Gastrocnemius medialis (tissue), 4 donors: Measurements from ENCODE around the gene PGAP3. TPM values are rescaled to one million over a fixed set of nuclear protein-coding genes. Genes with fewer than 3 reads are reported as not detected.
"Not testable (repeated sequence)": the region's sequence is repeated elsewhere in the genome, so short reads cannot be mapped to it uniquely, and the experiment has no call there.

Experiments
- ATAC-seq, 2 donors: fragments of 150-250 bp; one replicate each; pipeline ENCODE4 v1.9.1; 2016
- DNase-seq, 2 donors: peaks; one replicate each; pipeline ENCODE4 v3.0.0-alpha.2; 2019
- H3K27ac ChIP-seq, 4 donors: fragments of 200-600 bp; sonication (generic); 1 replicate in 1 of 4; 2 replicates in 3 of 4; pipeline ENCODE4 v1.5.1; 2016 to 2018; ENCODE audit warnings: mild to moderate bottlenecking in 2 of 4, moderate library complexity in 1 of 4
- H3K27me3 ChIP-seq, 3 donors: fragments of 200-600 bp; sonication (generic) in 2 of 3; 1 replicate in 1 of 3; 2 replicates in 2 of 3; pipeline versions ENCODE4 v1.5.1 to v1.6.0; 2016 to 2019; ENCODE audit warnings: mild to moderate bottlenecking in 1 of 3, moderate library complexity in 1 of 3
- H3K36me3 ChIP-seq, 2 donors: fragments of 200-600 bp; sonication (generic) in 1 of 2; one replicate each; pipeline ENCODE4 v1.5.1; 2017 to 2018
- H3K4me1 ChIP-seq, 2 donors: fragments of 200-600 bp; sonication (generic) in 1 of 2; one replicate each; pipeline ENCODE4 v1.5.1; 2016 to 2017; ENCODE audit warnings: mild to moderate bottlenecking in 2 of 2
- H3K4me3 ChIP-seq, 4 donors: fragments of 200-600 bp; sonication (generic) in 3 of 4; 1 replicate in 1 of 4; 2 replicates in 3 of 4; pipeline ENCODE4 v1.5.1; 2016 to 2019; ENCODE audit warnings: mild to moderate bottlenecking in 2 of 4
- H3K9me3 ChIP-seq, 3 donors: fragments of 200-600 bp; sonication (generic) in 2 of 3; 1 replicate in 1 of 3; 2 replicates in 2 of 3; pipeline ENCODE4 v1.5.1; 2016 to 2019
- CTCF ChIP-seq, 5 experiments: fragments of 450-650 bp in 3 of 5; fragments of 200-600 bp in 2 of 5; sonication (generic) in 2 of 5; IDR thresholded peaks in 4 of 5; conservative IDR thresholded peaks in 1 of 5; 1 replicate in 4 of 5; 2 replicates in 1 of 5; pipeline ENCODE4 v1.5.1; 2016 to 2019; ENCODE audit warnings: antibody characterized with exemption in 5 of 5, mild to moderate bottlenecking in 3 of 5, moderate library complexity in 3 of 5
- POLR2A ChIP-seq, 2 donors: fragments of 450-650 bp; IDR thresholded peaks; one replicate each; pipeline ENCODE4 v1.6.1; 2017; ENCODE audit warnings: antibody characterized with exemption in 2 of 2, mild to moderate bottlenecking in 2 of 2, moderate library complexity in 2 of 2
- in situ Hi-C, 4 donors: fragments of 200-750 bp; cut with MboI; loops; one replicate each; pipeline versions ENCODE4 v1.15.0 to v1.8.0; 2017; ENCODE audit warnings: low sequenced_read_pairs in 4 of 4
- intact Hi-C: fragments of 100-400 bp; cut with DNase I; formaldehyde crosslinking; loops from one replicate; pipeline ENCODE4 v1.15.1; 2023; ENCODE audit warnings: low total_unique reads
- total RNA-seq, 4 donors: library from RNA; depleted of rRNA; stranded (reverse); fragments of >200 nt; gene quantifications; one replicate each; pipeline versions ENCODE4 v1.1.0 to v1.2.3, GENCODE V29; 2016

PGAP3 gene
- total RNA-seq, 4 donors from 2014 or later, result 4.3 to 9.5 (median 6.1) TPM

- DNase-seq, result no peak
- no peak overlapping the region for H3K4me3 ChIP-seq
- H3K27ac ChIP-seq, result peak overlapping the region in 1 of 4 donors; percentile 52
- ATAC-seq, result no peak
- no peak for TF ChIP-seq POLR2A (IDR thresholded peaks at IDR 0.05)
- no peak for TF ChIP-seq CTCF (IDR thresholded peaks at IDR 0.05 in 4 of 5, conservative IDR thresholded peaks at IDR 0.05 in 1 of 5)
- H3K9me3 ChIP-seq, result no peaks in the 10 kb centered on the region
- in situ Hi-C loops (no loop called here), intact Hi-C loops (no loop called here)
- no peaks in the 10 kb centered on the region for H3K27me3 ChIP-seq
- H3K4me1 ChIP-seq, result peaks cover 12 to 13% of the 10 kb centered on the region in 2 donors
- peaks cover 0 to 20% of the 10 kb centered on the region in 2 donors for H3K36me3 ChIP-seq
Measured at GRCh38 chr17:39715375-39716072, 27.7 kb upstream of the PGAP3 start.

GRCh38 chr17:39714234-39714633 is 26.4 kb upstream of the PGAP3 start:
- peaks cover 0 to 32% of the 10 kb centered on the region in 2 donors for H3K36me3 ChIP-seq
- DNase-seq (no peak), ATAC-seq (no peak)
- peaks cover 12 to 13% of the 10 kb centered on the region in 2 donors for H3K4me1 ChIP-seq
- intact Hi-C loops, result no loop called here
- H3K4me3 ChIP-seq, result no peak overlapping the region
- H3K9me3 ChIP-seq, result no peaks in the 10 kb centered on the region
- in situ Hi-C loops, result no loop called here
- H3K27ac ChIP-seq, result no peak overlapping the region
- no peaks in the 10 kb centered on the region for H3K27me3 ChIP-seq
- TF ChIP-seq POLR2A (IDR thresholded peaks at IDR 0.05), result no peak
- no peak for TF ChIP-seq CTCF (IDR thresholded peaks at IDR 0.05 in 4 of 5, conservative IDR thresholded peaks at IDR 0.05 in 1 of 5)

GRCh38 chr17:39711851-39712250 is 24.0 kb upstream of the PGAP3 start:
- DNase-seq, result no peak
- H3K36me3 ChIP-seq, result peaks cover 0 to 45% of the 10 kb centered on the region in 2 donors
- in situ Hi-C loops, result no loop called here

GRCh38 chr17:39711071-39711470 is 23.2 kb upstream of the PGAP3 start:
- H3K4me3 ChIP-seq, in situ Hi-C loops, H3K9me3 ChIP-seq, intact Hi-C loops, H3K4me1 ChIP-seq, H3K27me3 ChIP-seq, ATAC-seq, H3K27ac ChIP-seq, DNase-seq: not testable (repeated sequence)
- peaks cover 0 to 45% of the 10 kb centered on the region in 2 donors for H3K36me3 ChIP-seq

More at GRCh38 chr17:39711851-39712250, 24.0 kb upstream of the PGAP3 start:
- Histone ChIP-seq H3K4me1 (peaks cover 7 to 10% of the 10 kb centered on the region in 2 donors), H3K4me3 (no peak overlapping the region), H3K27me3 (no peaks in the 10 kb centered on the region), H3K9me3 (no peaks in the 10 kb centered on the region), H3K27ac (no peak overlapping the region)
- intact Hi-C loops, result no loop called here
- ATAC-seq, result no peak
- TF ChIP-seq POLR2A (IDR thresholded peaks at IDR 0.05) (no peak), CTCF (IDR thresholded peaks at IDR 0.05 in 4 of 5, conservative IDR thresholded peaks at IDR 0.05 in 1 of 5) (no peak)

- DNase-seq (no peak), ATAC-seq (no peak)
- intact Hi-C loops (no loop called here), in situ Hi-C loops (no loop called here)
- Histone ChIP-seq H3K27ac (no peak overlapping the region), H3K36me3 (peaks cover 0 to 45% of the 10 kb centered on the region in 2 donors), H3K4me1 (peaks cover 10 to 15% of the 10 kb centered on the region in 2 donors), H3K27me3 (no peaks in the 10 kb centered on the region), H3K9me3 (no peaks in the 10 kb centered on the region), H3K4me3 (no peak overlapping the region)
- no peak for TF ChIP-seq CTCF (IDR thresholded peaks at IDR 0.05 in 4 of 5, conservative IDR thresholded peaks at IDR 0.05 in 1 of 5)
- TF ChIP-seq POLR2A (IDR thresholded peaks at IDR 0.05), result no peak
Measured at GRCh38 chr17:39709998-39710964, 22.4 kb upstream of the PGAP3 start.
